AML-193 (cell line): ENCODE measurements around the gene KLHL6.

Source experiments
- DNase-seq, 2 experiments: peaks; one replicate each; lab custom pipeline; 2025; lab: John Stamatoyannopoulos, UW

Gene KLHL6

DNA sequence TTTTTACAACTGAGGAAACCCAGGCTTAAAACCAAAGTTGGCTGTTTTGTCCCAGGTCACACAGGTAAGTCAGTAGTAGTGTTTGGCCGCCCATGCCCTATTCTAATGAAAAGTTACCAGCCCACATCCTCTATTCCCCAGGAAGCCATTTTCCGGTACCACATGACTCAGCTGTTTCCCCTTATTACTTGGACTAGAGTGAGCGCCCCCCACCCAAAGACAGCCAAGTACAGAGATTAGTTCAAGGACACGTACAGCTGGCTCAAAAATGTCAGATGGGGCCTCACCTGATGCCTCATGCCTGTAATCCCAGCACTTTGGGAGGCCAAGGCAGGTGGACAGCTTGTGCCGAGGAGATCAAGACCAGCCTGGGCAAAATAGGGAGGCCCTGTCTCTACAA lies 8.5 kb upstream of the KLHL6 start:
- DNase-seq = no peak

DNA sequence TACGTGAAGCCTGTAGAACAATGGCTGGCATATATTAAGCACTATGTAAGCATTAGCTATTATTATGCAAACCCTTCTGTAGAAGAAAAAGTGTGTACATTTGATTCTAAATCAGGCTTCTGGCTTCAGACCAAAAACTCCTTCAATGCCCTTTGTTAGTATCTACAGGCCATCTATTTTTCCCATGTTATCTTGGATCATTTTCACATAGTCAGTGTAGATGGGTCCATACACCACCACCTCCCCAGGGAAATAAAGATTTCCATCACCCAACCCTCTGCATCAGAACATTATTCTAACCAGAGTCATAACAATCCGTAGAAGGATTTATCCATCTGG lies 8.0 kb upstream of the KLHL6 start:
- DNase-seq = no peak

DNA sequence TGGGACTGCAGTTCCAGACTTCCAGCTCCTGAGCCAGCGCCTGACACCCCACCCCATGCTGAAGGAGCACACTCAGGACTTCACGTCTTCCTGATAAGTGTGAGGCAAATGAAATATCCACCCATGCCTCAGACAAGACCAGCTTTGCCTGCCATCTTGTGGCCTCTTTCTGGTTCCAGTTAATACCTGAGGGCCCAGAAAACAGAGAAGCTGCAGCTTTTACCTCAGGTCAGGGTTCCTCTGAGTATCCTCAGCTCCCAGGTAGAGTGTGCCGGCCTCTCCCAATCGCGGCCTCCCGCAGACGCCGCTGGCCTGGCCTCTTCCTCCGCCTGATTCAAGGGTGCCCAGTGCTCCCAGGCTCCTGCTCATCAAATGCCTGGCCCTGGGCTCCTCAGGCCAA lies 5.1 kb upstream of the KLHL6 start:
- DNase-seq = peak; percentile 29 to 43

DNA sequence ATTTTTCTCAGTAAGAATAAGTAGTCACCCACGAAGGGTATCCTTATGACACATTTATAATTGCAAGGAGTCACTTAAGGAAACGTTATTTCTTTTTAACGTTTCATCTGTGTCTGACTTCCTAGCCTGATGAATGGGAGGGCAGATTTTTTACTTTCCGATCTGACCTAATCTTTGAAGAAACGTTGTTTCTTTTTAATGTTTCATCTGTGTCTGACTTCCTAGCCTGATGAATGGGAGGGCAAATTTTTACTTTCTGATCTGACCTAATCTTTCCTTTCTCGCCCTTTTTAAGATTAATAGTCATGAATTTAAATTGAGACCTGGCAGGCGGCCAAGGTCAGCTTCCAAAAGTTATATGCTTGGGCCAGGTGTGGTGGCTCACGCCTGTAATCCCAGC lies 3.0 kb upstream of the KLHL6 start:
- DNase-seq = no peak

DNA sequence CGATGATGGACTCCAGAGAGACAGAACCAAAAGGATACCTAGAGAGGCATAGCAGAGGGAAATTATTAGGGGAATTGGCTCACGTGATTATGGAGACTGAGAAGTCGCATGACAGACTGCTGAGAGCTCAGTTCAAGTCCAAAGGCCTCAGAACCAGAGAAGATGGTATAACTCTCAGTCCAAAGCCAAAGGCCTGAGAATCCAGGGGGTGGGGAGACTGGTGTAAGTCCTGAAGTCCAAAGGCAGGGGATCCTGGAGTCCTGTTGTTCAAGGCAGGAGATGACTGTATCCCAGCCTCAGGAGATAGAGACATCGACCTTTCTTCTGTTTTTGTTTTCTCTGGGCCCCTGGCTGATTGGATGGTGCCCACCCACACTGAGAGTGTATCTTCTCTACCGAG lies 1.2 kb upstream of the KLHL6 start:
- DNase-seq = no peak

DNA sequence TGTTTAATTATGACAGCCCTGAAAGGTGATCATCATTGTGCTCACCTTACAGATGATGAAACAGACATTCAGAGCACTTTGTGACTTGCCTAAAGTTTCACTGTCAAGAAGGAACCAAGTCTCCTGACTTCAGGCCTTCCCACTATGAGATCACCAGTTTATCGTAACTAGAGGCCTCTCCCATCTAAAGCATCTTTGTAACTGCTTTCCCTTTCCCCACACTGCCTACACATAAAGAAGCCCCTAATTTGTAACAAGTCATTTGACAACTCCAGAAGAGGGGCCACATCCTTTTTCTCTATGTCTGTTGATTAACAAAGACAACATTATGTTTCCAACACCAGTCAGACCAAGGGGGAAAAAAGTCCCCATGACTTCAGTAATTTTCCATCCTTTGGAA lies 1.1 kb downstream of the KLHL6 start:
- peak; percentile 33 to 47 for DNase-seq

DNA sequence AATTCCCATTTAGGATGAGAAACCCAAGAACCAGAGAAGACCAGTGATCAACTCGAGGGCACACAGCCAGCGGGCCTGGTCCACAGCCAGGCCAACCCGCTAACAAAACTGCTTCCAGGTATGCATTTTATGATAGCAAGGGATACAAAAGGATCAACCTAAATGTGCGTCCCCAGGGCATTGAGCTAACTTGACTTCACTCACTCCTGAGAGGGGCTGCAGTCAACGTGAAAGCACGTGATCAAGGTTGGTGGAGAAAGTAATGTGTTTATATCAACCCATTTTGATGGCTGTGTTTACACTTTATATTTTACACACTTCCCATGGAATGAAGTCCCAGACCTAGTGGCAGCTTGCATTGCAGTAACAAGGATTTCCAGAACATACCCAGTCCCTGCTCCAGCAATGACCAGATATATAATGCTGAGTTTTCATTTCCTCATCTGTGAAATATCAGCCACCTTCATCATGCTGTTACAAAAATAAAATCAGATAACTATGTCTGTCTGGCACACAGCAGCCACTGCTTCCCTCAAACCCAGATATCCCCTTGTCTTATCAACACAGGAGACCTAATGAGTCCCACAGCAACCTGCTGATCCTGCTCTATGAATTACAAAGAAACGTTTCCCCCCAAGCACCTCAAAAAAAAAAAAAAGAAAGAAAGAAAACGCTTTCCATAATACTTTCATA lies 2.0 kb downstream of the KLHL6 start:
- no peak for DNase-seq

DNA sequence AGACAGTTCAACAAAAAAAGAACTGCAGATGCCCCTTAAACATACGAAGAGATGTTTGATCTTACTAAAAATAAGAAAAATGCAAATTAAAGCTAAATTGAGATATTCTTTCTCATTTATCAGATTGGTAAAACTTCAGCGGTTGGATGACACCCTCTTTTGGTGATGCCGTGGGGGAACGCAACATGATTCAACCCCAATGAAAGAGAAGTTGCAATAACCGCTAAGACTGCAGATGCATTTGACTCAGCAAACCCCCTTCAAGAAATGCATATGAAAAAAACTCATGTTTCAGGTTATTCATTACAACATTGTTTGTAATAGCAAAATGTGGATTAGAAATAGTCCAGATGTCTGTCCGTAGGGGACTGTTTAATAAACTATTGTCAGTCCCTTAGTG lies 3.6 kb downstream of the KLHL6 start:
- peak; percentile 71 to 78 for DNase-seq

DNA sequence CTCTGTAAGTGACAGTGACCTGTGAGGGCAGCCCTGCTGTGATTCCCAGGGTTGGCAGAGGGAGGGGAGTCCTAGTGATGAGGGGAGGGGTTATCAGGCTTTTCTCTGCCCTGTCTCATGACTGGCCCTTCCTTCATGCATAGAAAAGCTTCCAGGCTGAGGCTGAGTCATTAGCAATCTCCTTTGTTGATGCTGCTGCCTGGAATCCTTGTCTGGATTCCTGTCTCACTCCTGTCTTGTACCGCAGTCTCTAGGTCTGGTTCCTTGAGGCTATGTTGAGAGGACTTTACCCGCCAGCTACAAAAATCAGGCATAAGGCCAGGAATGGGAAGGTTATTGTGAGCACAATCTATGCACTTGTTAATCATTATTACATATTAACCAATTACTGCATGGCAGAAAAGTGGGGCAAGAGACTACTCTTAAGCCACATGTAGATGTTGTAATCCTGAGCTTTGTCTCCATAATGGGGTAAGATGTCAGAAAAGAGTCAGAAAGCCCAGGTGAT lies 7.2 kb downstream of the KLHL6 start:
- DNase-seq = no peak

DNA sequence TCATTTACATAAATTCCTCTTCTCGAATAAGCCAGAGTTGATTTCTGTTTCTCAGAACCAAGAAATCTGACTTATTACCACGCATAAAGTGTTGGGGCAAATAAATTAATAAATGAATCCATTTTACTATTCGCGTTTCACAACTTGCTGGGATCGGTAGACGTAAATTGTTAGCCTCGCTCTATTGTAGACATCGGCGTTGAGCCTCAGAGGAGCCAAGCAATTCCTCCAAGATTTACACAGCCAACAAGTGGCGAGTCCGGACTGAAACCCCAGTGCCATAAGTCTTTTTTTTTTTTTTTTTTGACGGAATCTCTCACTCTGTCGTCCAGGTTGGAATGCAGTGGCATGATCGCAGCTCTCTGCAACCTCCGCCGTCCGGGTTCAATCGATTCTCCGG lies 8.9 kb downstream of the KLHL6 start:
- DNase-seq = no peak

DNA sequence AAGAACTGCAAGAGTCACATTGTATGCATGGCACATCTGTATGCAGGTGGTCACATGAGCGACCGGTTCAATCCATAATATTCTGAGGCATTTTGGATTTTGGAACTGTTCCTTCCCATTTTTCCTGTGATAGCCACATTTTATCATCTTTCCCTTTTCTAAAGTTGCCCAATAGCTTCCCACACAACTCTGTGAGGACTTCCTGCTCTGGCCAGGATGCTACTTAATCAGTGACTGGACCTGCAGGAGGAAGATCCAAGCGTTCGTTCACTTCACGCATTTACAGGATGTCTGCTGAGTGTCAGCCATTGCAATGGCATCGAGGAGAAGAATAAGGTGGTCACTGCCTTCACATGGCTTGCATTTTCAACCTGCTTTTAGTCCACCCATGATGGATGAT lies 9.8 kb downstream of the KLHL6 start:
- no peak for DNase-seq

DNA sequence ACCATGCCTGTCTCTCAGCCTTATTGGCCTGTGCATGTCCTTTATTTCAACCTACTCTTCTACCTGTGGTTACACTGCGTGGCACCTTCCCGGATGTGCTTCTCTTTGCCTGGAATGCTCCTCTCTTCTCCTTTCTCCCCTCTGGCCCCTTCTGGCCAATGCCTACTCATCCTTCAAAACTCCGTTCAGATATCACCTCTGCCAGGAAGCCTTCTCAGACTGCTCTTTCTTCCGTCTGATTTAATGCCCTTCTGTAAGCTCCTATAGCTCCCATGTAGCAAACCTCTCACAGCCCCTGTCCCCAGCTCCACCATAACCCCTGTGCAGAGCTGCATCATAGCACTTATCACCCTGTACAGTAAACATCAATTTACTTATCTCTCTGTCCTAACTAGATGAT lies 13.2 kb downstream of the KLHL6 start:
- DNase-seq = no peak

DNA sequence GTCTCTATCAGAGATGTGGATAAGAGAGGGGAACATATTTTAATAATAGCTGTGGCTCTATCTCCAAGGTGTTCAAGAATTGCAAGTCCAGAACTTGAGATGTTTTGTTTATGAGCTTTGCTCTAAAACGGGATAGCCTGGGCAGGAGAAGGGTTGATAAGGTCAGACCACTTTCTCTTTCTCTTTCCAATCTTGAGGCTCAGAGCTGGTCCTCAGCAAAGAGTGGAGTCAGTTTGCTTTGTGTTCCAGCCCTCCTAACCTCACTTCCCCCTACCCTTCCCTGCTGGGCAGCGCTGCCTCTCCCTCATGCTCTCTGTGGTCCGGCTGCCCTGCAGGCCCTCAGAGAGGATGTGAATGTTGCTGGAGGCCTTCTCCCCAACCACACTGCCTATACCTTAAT lies 13.8 kb downstream of the KLHL6 start:
- DNase-seq = no peak

DNA sequence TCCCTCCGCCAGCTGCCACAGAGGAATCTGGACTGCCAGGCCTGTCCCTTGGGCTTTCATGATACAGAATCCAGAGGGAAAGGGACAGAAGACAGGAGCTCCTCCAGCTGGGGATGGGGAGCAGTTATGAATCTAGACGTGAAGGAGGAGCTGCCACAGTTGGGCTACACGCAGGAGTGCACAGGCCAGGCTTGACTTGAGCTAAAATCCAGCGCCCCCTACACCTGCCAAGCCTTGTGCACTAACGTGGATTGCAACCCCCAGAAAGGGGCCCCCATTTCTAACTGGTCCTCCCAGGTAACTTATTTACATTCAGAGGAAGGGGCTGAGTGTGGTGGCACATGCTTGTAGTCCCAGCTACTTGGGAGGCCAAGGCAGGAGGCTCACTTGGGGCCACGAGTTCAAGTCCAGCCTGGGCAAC lies 14.3 kb downstream of the KLHL6 start:
- no peak for DNase-seq

DNA sequence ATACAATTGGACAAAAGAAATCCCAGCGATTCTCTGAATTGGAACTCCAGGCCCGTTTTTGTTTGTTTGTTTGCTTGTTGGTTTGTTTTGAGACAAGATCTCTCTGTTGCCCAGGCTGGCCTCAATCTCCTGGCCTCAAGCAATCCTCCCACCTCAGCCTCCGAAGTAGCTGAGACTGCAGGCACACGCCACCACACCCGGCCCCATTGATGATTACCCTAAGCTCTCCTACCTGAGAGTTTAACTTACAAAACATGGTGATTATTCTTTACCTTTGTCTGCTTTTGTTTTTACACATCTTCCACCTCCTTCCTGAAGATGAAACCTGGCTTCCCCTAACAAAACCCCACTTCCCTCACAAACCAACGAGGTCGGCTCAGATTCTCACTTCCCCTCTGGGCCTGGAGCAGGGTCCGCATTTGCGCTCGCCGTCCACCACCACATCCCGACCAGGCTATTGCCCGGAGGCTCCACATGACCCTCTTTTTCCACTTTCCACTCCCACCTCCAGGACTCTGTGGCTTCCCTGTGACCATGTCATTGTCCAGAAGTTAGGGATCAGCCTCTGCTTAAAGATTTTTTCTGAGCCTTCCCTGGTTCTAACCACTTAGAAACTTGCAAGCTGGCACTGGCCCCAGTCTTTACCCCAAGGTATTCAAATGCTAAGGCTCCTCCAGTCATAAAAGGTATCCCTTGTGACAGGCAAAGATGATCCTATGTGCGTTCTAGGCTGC lies 14.8 kb downstream of the KLHL6 start:
- DNase-seq = no peak

DNA sequence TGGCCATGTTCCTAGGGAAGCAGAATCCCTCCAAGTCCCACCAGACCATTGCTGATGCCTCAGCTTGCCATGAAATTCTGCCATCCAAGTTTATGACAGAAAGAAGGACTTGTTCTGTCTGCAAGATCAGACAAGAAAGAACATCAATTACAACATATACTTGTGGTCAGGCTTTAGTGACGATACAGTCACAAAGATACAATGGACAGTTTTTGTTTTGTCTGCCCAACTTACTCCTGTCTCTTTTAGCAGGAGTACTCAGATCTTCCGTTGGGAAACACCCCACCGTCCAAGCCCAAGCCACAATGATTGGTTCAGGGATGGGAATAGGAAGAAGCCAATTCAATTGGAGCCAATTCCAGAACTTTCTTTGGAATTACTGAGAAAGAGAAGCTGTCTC lies 15.7 kb downstream of the KLHL6 start:
- DNase-seq = peak; percentile 40 to 50

DNA sequence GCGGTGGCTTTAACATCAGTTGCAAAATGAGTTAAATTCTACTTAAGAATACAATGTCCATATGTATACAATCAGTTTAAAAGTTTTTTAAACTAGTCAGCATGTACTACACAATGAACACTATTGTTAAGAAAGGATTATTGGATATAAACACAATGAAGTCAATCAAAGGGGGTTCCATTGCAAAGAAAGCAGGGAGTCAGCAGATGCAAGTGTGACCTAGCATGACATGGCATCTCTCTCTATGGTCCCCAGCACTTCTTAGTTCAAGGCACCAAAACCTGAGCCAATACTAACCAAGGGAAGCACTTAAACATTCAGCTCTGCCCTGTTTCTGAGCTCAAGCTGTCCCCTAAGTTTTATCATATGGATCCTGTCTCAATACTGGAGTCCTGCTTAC lies 17.0 kb downstream of the KLHL6 start:
- DNase-seq = no peak

DNA sequence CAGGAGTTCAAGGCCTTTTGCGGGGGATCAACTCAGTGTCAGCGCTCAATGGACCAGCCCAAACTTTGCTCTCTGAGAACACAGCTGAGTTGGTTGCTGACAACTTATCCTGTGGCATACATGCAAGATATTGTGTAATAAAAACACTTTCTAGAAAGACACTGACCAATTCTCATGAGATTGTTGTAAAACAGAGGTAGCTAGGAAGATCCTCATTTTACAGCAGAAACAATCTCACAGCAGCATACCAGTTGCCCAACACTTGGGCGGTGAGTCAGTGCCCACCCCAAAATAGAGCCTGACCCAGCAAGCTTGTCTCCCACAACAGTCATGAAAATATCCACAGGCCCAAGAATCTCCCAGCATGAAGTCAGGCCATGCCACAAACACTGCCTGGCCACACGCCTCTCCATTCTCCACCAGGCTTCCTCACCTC lies 18.2 kb downstream of the KLHL6 start:
- peak; percentile 97 to 99 for DNase-seq

DNA sequence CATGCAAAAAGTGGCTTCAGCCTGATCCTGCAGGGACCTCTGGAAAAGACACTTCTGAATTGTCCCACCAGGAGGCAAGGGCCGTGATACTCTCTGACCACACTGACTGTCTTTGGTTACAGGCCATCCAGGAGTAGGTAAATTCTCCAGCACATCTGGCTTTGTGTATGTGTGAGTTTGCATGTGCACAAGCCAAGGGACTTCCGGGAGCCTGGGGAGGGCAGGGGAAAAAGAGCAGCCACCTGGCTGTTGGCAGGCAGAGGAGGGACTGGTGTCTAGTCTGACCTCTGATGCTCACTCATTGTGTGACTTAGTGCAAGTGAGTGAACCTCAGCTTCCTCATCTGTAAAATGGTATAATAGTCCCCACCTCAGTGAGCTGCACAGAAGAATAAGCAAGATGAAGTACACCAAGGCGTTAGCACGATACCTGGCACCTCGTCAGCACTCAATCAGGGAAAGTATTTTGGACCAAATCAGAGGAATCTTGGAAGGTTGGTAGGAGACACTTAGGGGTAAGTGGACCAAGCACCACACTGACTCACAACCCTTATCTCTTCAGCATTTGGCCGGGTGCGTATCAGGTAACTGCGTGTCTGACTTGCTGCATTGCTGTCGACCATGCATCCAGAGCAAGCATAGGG lies 19.1 kb downstream of the KLHL6 start:
- no peak for DNase-seq

DNA sequence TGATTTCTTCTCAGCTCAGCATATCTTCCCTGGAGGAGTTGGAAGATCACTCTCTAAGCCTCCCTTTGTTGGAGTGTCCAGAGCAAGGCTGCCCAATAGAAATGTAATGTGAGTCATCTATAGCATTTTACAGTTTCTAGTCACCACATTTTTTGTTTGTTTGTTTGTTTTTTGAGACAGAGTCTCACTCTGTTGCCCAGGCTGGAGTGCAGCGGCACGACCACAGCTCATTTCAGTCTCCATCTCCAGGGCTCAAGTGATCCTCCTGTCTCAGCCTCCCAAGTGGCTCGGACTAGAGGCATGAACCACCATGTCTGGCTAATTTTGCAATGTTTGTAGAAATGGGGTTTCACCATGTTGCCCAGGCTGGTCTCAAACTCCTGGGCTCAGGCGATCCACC lies 21.3 kb downstream of the KLHL6 start:
- DNase-seq = no peak

DNA sequence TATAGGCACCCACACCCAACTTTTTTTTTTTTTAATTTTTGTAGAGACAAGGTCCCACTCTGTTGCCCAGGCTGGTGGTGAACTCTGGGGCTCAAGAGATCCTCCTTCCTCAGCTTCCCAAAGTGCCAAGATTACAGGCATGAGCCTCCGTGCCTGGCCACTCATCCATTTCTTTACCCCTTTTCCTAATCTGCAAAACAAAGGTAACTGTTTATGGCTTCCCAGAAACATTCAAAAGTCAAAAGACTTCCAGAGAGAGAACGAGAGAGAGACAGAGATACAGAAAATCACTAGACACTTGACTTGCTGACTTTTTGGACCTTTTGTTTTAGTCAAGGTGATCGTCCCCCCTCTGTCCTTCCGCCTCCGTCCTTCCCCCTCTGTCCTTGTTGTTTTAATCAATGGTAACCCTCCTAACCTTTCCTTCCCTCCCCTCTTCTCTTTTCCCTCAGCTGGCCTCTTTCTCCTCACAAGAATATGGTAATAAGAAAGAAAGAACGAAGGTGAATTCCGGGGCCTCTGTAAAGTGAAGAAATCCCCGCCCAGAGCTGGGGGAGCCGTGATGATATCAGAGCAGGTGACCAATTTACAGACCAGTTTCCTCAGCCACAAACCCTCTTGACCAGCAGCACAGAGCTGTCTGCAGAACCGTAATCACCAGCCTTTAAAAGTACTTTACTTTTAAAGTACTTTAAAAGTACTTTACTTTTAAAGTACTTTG lies 21.9 kb downstream of the KLHL6 start:
- no peak for DNase-seq

DNA sequence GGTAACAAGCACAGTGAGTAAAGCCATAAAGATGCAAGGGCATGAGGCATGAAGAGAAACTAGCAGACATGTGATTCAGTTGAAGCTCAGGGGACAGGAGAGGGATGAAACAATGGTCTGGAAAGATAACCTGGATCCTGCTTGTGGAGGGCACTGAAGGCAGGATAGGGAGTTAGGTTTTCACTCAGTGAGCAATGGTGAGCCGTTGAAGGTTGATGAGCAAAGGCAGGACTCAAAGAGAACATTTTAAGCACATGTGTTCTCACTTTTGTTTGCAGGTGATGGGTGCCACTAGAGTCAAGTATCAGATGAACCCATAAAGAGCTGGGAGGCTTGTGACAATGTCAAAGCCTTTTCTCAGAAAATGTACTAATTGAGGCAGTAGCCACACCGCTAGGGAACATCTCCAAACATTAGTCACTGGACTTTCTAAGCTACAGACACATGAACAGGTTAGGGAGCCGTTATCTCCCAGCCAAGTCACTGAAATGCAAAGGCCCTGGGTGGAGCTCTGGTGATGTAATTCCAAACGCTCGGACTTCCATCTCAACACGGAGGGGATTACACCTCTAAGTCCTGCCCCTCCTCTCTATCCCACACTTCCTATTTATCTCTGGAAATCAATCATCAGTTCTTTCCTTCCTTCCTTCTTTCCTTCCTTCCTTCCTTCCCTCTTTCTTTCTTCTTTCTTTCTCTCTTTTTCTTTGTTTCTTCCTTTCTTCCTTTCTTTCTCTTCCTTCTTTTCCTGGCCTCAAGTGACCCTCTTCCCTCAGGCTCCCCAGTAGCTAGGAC lies 22.7 kb downstream of the KLHL6 start:
- DNase-seq = no peak
